ENCODE data around the gene C1orf141. TPM values are rescaled to one million over a fixed set of nuclear protein-coding genes. Genes with fewer than 3 reads are reported as not detected.

C1orf141 gene
- polyA plus RNA-seq, 3 donors: 0.23 to 0.42 (median 0.32) TPM

Other genes with a start within 250 kb of the C1orf141 start
- 10 to 100 TPM; 15.4 to 16.6 (median 15.7) TPM for gene DNAI4, start 210.1 kb downstream of the C1orf141 start, polyA plus RNA-seq (ENCODE audit: insufficient read length in 3 of 3)
- 10 to 100 TPM; 39.7 to 45.2 (median 44.7) TPM for gene MIER1, start 210.0 kb downstream of the C1orf141 start, polyA plus RNA-seq (ENCODE audit: insufficient read length in 3 of 3)
- gene SLC35D1, start 80.8 kb downstream of the C1orf141 start, polyA plus RNA-seq (ENCODE audit: insufficient read length in 3 of 3): 10 to 100 TPM; 14.0 to 15.1 (median 14.8) TPM
- gene IL23R, start 31.5 kb upstream of the C1orf141 start, polyA plus RNA-seq (ENCODE audit: insufficient read length in 3 of 3): under 1 TPM in 2 of 3 donors, not detected in 1; 0.06 to 0.10 TPM
- gene IL12RB2, start 172.9 kb upstream of the C1orf141 start, polyA plus RNA-seq (ENCODE audit: insufficient read length in 3 of 3): under 1 TPM; 0.37 to 0.62 (median 0.51) TPM

Data from right renal cortex interstitium (tissue), 3 donors.